A549 (cell line): ENCODE results near the gene C2orf74. TPM values are rescaled to one million over a fixed set of nuclear protein-coding genes. Genes with fewer than 3 reads are reported as not detected.

ENCODE experiments used
- ATAC-seq, 2 experiments: fragments of 200-7000 bp in 1 of 2; fragments of >200 bp in 1 of 2; cut with Nextera tagmentation in 1 of 2; cut with Tn5 transposase in 1 of 2; 3 replicates each; pipeline versions ENCODE4 v1.8.0 to v1.9.1; 2018 to 2020; ENCODE audit warnings: mild to moderate bottlenecking in 1 of 2, moderate library complexity in 1 of 2
- CTCF ChIA-PET: fragments of 300-600 bp; sonication (Branson Sonifier 250); formaldehyde crosslinking; extraction: SDS; loops from one replicate; lab custom pipeline; 2021; ENCODE audit warnings: antibody characterized with exemption, inconsistent platforms; lab: Yijun Ruan, JAX
- POLR2A ChIA-PET: fragments of 350-600 bp; formaldehyde crosslinking; extraction: SDS; loops from one replicate; lab custom pipeline; 2021; ENCODE audit warnings: antibody characterized with exemption, inconsistent platforms; lab: Yijun Ruan, JAX
- DNase-seq, 2 experiments: peaks; one replicate each; pipeline versions ENCODE4 v3.0.0 to v3.0.0-alpha.2; 2011 to 2016; ENCODE audit warnings: low read depth in 1 of 2, low spot score in 1 of 2
- FAIRE-seq: peaks from 2 replicates; lab custom pipeline; 2011; peaks lifted over from hg19 to GRCh38; lab: Jason Lieb, UNC
- H3K27ac ChIP-seq, 2 experiments: fragments of >200 bp; sonication (Bioruptor Twin); formaldehyde crosslinking; 3 replicates each; pipeline ENCODE4 v1.5.1; 2016 to 2017
- H3K4me1 ChIP-seq: fragments of >200 bp; sonication (Bioruptor Twin); formaldehyde crosslinking; 3 replicates; pipeline ENCODE4 v1.6.1; 2016
- H3K4me2 ChIP-seq: fragments of >200 bp; sonication (Bioruptor Twin); formaldehyde crosslinking; 3 replicates; pipeline ENCODE4 v1.6.1; 2016
- H3K4me3 ChIP-seq: fragments of >200 bp; sonication (Bioruptor Twin); formaldehyde crosslinking; 3 replicates; pipeline ENCODE4 v1.5.1; 2016
- H3K9me3 ChIP-seq: fragments of >200 bp; sonication (Bioruptor Twin); formaldehyde crosslinking; 3 replicates; pipeline ENCODE4 v1.6.1; 2016
- ATOH8 ChIP-seq: fragments of 250-450 bp; sonication (Bioruptor Pico); IDR thresholded peaks from 2 replicates; pipeline ENCODE4 v1.5.0; 2020; ENCODE audit warnings: low read depth, mild to moderate bottlenecking, moderate library complexity
- BCL3 ChIP-seq: fragments of >200 bp; sonication (Bioruptor Twin); formaldehyde crosslinking; IDR thresholded peaks from 3 replicates; pipeline ENCODE4 v1.6.1; 2016
- BHLHE40 ChIP-seq: IDR thresholded peaks from 2 replicates; pipeline ENCODE4 v1.6.1; 2012; ENCODE audit warnings: low read depth, low read length, inconsistent platforms
- CHD4 ChIP-seq: fragments of 200-600 bp; sonication (generic); IDR thresholded peaks from 2 replicates; pipeline ENCODE4 v1.6.1; 2016; ENCODE audit warnings: antibody characterized with exemption, mild to moderate bottlenecking, borderline replicate concordance
- E2F6 ChIP-seq: IDR thresholded peaks from 2 replicates; pipeline ENCODE4 v1.6.1; 2012; ENCODE audit warnings: low read depth, borderline replicate concordance
- EHF ChIP-seq: fragments of 250-450 bp; sonication (Bioruptor Pico); IDR thresholded peaks from 2 replicates; pipeline ENCODE4 v1.5.0; 2020; ENCODE audit warnings: mild to moderate bottlenecking
- ELK1 ChIP-seq: fragments of 150-350 bp; IDR thresholded peaks from 2 replicates; pipeline ENCODE4 v1.6.1; 2014; ENCODE audit warnings: low read depth, mild to moderate bottlenecking, low read length
- FOSL2 ChIP-seq, 2 experiments: fragments of 450-650 bp in 1 of 2; fragments of >200 bp in 1 of 2; sonication (Bioruptor Twin) in 1 of 2; formaldehyde crosslinking; IDR thresholded peaks; 2 replicates each; pipeline versions ENCODE4 v1.5.0 to v1.6.1; 2016 to 2020; ENCODE audit warnings: mild to moderate bottlenecking in 1 of 2, moderate library complexity in 1 of 2
- FOXS1 ChIP-seq: fragments of 250-450 bp; sonication (Bioruptor Pico); IDR thresholded peaks from 2 replicates; pipeline ENCODE4 v1.5.0; 2020; ENCODE audit warnings: mild to moderate bottlenecking, moderate library complexity
- HOXB13 ChIP-seq: fragments of 250-450 bp; sonication (Bioruptor Pico); IDR thresholded peaks from 2 replicates; pipeline ENCODE4 v1.5.0; 2020; ENCODE audit warnings: low read depth, mild to moderate bottlenecking, moderate library complexity
- HOXB5 ChIP-seq: fragments of 250-450 bp; sonication (Bioruptor Pico); IDR thresholded peaks from 2 replicates; pipeline ENCODE4 v1.5.0; 2020; ENCODE audit warnings: mild to moderate bottlenecking, moderate library complexity
- KDM1A ChIP-seq: fragments of 200-600 bp; sonication (generic); IDR thresholded peaks from 2 replicates; pipeline ENCODE4 v1.6.1; 2016; ENCODE audit warnings: low read depth, mild to moderate bottlenecking
- MAFK ChIP-seq: fragments of 450-650 bp; IDR thresholded peaks from 2 replicates; pipeline ENCODE4 v1.6.1; 2014; ENCODE audit not compliant: partially characterized antibody
- NFE2L2 ChIP-seq: fragments of 150-350 bp; conservative IDR thresholded peaks from 2 replicates; pipeline ENCODE4 v1.6.1; 2014; ENCODE audit warnings: low read length
- NR3C1 ChIP-seq: fragments of >200 bp; sonication (Bioruptor Twin); formaldehyde crosslinking; IDR thresholded peaks from 3 replicates; pipeline ENCODE4 v1.6.1; 2017
- PBX3 ChIP-seq: IDR thresholded peaks from 2 replicates; pipeline ENCODE4 v1.6.1; 2012
- POLR2AphosphoS2 ChIP-seq: conservative IDR thresholded peaks from 2 replicates; pipeline ENCODE4 v1.6.1; 2012; ENCODE audit warnings: low read length, improper control_type of control experiment, inconsistent platforms
- REST ChIP-seq: fragments of 200-600 bp; sonication (generic); IDR thresholded peaks from 2 replicates; pipeline ENCODE4 v1.6.1; 2016; ENCODE audit warnings: antibody characterized with exemption, mild to moderate bottlenecking, moderate library complexity
- USF2 ChIP-seq: fragments of 450-650 bp; IDR thresholded peaks from 2 replicates; pipeline ENCODE4 v1.6.1; 2014; ENCODE audit warnings: antibody characterized with exemption
- ZSCAN20 ChIP-seq: fragments of 250-450 bp; sonication (Bioruptor Pico); IDR thresholded peaks from 2 replicates; pipeline ENCODE4 v1.8.0; 2022; ENCODE audit warnings: mild to moderate bottlenecking, moderate library complexity
- WGBS: methylation state at CpG from one replicate; pipeline ENCODE4 v1.1.6; 2017; ENCODE audit errors: missing lambda C conversion rate; 5-methylcytosine and 5-hydroxymethylcytosine counted together
- polyA plus RNA-seq, 4 experiments: library from polyadenylated mRNA; depleted of rRNA in 3 of 4; stranded (reverse); fragments of >200 nt; fragmentation: RNase III in 1 of 4; extraction: RNeasy Plus Mini Kit Qiagen cat#74134 plus additional on column Dnase treatment in 1 of 4; gene quantifications; 2 replicates in 3 of 4; 3 replicates in 1 of 4; pipeline ENCODE4 v1.2.3, GENCODE V29; 2011 to 2017

Gene C2orf74
- polyA plus RNA-seq, 2 of the 4 experiments (the other 2 are of a cell fraction): 41.8 to 47.8 TPM

- Histone ChIP-seq H3K27ac (no peak overlapping the region), H3K4me2 (no peak overlapping the region), H3K4me3 (no peak overlapping the region), H3K9me3 (no peaks in the 10 kb centered on the region), H3K4me1 (peaks cover 29% of the 10 kb centered on the region)
- CTCF ChIA-PET: interaction anchor here (0.6 to 1.2 kb wide), 2 partner anchors 77 to 346 kb away, joined by 3 read pairs; no protein-coding TSS in a partner anchor
- POLR2A ChIA-PET: no interaction called here
- ATAC-seq (no peak), DNase-seq (no peak), FAIRE-seq (no peak)
- WGBS: 87% methylated on average over 10 of the region's 10 CpGs
- TF ChIP-seq HOXB13 (CRISPR knock-in tag) (no peak), FOSL2 (IDR thresholded peaks at IDR 0.05) (no peak), FOSL2 (CRISPR knock-in tag; IDR thresholded peaks at IDR 0.05) (no peak), KDM1A (no peak), ZSCAN20 (CRISPR knock-in tag) (no peak), CHD4 (no peak), E2F6 (no peak), MAFK (no peak), POLR2AphosphoS2 (no peak), USF2 (no peak), REST (no peak), HOXB5 (CRISPR knock-in tag) (no peak), NR3C1 (no peak), BCL3 (no peak), ATOH8 (CRISPR knock-in tag) (no peak), ELK1 (no peak), FOXS1 (CRISPR knock-in tag) (no peak), NFE2L2 (no peak), PBX3 (no peak), EHF (CRISPR knock-in tag) (no peak), BHLHE40 (no peak)
Measured at GRCh38 chr2:61181382-61182058, 19.5 kb downstream of the C2orf74 start.
